Prostate gland (tissue), 2 donors: ENCODE results near the gene GALNT2.

Experiments
- POLR2A ChIP-seq: fragments of 450-650 bp; IDR thresholded peaks from one replicate; pipeline ENCODE4 v1.6.1; 2016; ENCODE audit warnings: antibody characterized with exemption, mild to moderate bottlenecking
- POLR2AphosphoS5 ChIP-seq: sonication (generic); formaldehyde crosslinking; IDR thresholded peaks from one replicate; pipeline ENCODE4 v1.6.1; 2017; ENCODE audit warnings: antibody characterized with exemption
- TF ChIP-seq, protein P1 (sequence below), 4 experiments: fragments of 200-600 bp in 2 of 4; fragments of 450-650 bp in 2 of 4; sonication (generic) in 2 of 4; IDR thresholded peaks; 1 replicate in 3 of 4; 2 replicates in 1 of 4; pipeline ENCODE4 v1.5.1; 2016 to 2019; ENCODE audit warnings: antibody characterized with exemption in 4 of 4, mild to moderate bottlenecking in 2 of 4, moderate library complexity in 2 of 4

GRCh38 chr1:230074762-230075161 lies 7.7 kb downstream of the GALNT2 start:
- TF ChIP-seq, protein P1, sequence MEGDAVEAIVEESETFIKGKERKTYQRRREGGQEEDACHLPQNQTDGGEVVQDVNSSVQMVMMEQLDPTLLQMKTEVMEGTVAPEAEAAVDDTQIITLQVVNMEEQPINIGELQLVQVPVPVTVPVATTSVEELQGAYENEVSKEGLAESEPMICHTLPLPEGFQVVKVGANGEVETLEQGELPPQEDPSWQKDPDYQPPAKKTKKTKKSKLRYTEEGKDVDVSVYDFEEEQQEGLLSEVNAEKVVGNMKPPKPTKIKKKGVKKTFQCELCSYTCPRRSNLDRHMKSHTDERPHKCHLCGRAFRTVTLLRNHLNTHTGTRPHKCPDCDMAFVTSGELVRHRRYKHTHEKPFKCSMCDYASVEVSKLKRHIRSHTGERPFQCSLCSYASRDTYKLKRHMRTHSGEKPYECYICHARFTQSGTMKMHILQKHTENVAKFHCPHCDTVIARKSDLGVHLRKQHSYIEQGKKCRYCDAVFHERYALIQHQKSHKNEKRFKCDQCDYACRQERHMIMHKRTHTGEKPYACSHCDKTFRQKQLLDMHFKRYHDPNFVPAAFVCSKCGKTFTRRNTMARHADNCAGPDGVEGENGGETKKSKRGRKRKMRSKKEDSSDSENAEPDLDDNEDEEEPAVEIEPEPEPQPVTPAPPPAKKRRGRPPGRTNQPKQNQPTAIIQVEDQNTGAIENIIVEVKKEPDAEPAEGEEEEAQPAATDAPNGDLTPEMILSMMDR (IDR thresholded peaks at IDR 0.05) = no peak
- TF ChIP-seq POLR2A (no peak), POLR2AphosphoS5 (no peak)
